H1 (cell line): ENCODE results near the gene WDR6. TPM values are rescaled to one million over a fixed set of nuclear protein-coding genes. Genes with fewer than 3 reads are reported as not detected.

Source experiments
- POLR2AphosphoS5 ChIP-seq: IDR thresholded peaks from 2 replicates; pipeline ENCODE4 v1.6.1; 2011; ENCODE audit warnings: low read depth, low read length
- SP1 ChIP-seq: IDR thresholded peaks from 2 replicates; pipeline ENCODE4 v1.6.1; 2011; ENCODE audit warnings: low read depth, low read length
- SUZ12 ChIP-seq: fragments of 200-600 bp; sonication (generic); IDR thresholded peaks from 2 replicates; pipeline ENCODE4 v1.6.1; 2012; ENCODE audit warnings: mild to moderate bottlenecking, inconsistent platforms, low read length, moderate library complexity, mixed read lengths
- polyA plus RNA-seq, 7 experiments: library from polyadenylated mRNA; depleted of rRNA in 3 of 7; stranded (reverse) in 5 of 7; unstranded in 2 of 7; fragments of >200 nt in 5 of 7; fragments of 200-250 nt in 2 of 7; gene quantifications; 1 replicate in 5 of 7; 2 replicates in 1 of 7; 4 replicates in 1 of 7; pipeline versions ENCODE4 v1.2.1 to v1.2.3, GENCODE V29; 2011 to 2013; ENCODE audit warnings: missing spikeins in 2 of 7, mixed read lengths in 2 of 7
- total RNA-seq: library from RNA; stranded (reverse); fragmentation: NEBNext Ultra II Directional; extraction: Animal tissue kit (Norgen Biotek cat#: 25700); gene quantifications from 2 replicates; pipeline ENCODE4 v1.2.1, GENCODE V29; 2021
- TF ChIP-seq, protein P1 (sequence below): fragments of 300-600 bp; sonication (generic); IDR thresholded peaks from 2 replicates; pipeline ENCODE4 v1.7.1; 2012; ENCODE audit warnings: low read length, moderate library complexity, mild to moderate bottlenecking, inconsistent platforms; ENCODE audit not compliant: insufficient replicate concordance
- TF ChIP-seq, protein P2 (sequence below): IDR thresholded peaks from 2 replicates; pipeline ENCODE4 v1.6.1; 2012; ENCODE audit warnings: inconsistent platforms
- TF ChIP-seq, protein P3 (sequence below): IDR thresholded peaks from 2 replicates; pipeline ENCODE4 v1.6.1; 2011; ENCODE audit warnings: low read length, improper control_type of control experiment
- TF ChIP-seq, protein P4 (sequence below): IDR thresholded peaks from 2 replicates; pipeline ENCODE4 v1.6.1; 2012; ENCODE audit warnings: low read length, inconsistent platforms

The WDR6 gene
- total and polyA plus RNA-seq, 2 of the 8 experiments (the other 6 are each of a cell fraction or from before 2014, with no cell fraction given), result 180 to 257 TPM

DNA sequence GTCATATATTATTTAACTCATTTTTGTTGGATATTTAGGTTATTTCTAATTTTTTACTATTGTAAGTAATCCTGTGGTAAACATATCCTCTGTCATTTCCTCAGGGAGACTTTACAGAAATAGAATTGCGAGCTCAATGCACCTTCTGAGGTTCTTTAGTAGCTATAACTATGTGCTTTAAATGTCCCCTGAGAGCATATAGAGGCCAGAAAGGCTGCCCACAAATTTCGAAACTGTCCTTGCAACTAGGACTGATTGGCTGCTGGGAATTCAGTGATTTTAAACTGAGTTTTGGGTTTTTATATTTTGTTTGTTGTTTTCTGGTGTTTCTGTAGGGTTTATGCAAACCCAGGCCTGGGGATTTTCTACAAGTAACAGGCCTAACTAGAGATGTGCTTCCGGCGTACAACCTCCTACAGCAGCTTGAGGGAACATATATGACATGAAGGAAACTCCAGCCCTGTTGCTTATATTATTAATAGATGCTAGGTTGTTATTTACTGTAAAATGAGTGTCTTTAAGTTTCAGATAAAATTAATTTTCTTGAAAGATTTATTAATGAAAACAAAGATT, 46.3 kb upstream of the WDR6 start (continued):
- TF ChIP-seq, protein P1, sequence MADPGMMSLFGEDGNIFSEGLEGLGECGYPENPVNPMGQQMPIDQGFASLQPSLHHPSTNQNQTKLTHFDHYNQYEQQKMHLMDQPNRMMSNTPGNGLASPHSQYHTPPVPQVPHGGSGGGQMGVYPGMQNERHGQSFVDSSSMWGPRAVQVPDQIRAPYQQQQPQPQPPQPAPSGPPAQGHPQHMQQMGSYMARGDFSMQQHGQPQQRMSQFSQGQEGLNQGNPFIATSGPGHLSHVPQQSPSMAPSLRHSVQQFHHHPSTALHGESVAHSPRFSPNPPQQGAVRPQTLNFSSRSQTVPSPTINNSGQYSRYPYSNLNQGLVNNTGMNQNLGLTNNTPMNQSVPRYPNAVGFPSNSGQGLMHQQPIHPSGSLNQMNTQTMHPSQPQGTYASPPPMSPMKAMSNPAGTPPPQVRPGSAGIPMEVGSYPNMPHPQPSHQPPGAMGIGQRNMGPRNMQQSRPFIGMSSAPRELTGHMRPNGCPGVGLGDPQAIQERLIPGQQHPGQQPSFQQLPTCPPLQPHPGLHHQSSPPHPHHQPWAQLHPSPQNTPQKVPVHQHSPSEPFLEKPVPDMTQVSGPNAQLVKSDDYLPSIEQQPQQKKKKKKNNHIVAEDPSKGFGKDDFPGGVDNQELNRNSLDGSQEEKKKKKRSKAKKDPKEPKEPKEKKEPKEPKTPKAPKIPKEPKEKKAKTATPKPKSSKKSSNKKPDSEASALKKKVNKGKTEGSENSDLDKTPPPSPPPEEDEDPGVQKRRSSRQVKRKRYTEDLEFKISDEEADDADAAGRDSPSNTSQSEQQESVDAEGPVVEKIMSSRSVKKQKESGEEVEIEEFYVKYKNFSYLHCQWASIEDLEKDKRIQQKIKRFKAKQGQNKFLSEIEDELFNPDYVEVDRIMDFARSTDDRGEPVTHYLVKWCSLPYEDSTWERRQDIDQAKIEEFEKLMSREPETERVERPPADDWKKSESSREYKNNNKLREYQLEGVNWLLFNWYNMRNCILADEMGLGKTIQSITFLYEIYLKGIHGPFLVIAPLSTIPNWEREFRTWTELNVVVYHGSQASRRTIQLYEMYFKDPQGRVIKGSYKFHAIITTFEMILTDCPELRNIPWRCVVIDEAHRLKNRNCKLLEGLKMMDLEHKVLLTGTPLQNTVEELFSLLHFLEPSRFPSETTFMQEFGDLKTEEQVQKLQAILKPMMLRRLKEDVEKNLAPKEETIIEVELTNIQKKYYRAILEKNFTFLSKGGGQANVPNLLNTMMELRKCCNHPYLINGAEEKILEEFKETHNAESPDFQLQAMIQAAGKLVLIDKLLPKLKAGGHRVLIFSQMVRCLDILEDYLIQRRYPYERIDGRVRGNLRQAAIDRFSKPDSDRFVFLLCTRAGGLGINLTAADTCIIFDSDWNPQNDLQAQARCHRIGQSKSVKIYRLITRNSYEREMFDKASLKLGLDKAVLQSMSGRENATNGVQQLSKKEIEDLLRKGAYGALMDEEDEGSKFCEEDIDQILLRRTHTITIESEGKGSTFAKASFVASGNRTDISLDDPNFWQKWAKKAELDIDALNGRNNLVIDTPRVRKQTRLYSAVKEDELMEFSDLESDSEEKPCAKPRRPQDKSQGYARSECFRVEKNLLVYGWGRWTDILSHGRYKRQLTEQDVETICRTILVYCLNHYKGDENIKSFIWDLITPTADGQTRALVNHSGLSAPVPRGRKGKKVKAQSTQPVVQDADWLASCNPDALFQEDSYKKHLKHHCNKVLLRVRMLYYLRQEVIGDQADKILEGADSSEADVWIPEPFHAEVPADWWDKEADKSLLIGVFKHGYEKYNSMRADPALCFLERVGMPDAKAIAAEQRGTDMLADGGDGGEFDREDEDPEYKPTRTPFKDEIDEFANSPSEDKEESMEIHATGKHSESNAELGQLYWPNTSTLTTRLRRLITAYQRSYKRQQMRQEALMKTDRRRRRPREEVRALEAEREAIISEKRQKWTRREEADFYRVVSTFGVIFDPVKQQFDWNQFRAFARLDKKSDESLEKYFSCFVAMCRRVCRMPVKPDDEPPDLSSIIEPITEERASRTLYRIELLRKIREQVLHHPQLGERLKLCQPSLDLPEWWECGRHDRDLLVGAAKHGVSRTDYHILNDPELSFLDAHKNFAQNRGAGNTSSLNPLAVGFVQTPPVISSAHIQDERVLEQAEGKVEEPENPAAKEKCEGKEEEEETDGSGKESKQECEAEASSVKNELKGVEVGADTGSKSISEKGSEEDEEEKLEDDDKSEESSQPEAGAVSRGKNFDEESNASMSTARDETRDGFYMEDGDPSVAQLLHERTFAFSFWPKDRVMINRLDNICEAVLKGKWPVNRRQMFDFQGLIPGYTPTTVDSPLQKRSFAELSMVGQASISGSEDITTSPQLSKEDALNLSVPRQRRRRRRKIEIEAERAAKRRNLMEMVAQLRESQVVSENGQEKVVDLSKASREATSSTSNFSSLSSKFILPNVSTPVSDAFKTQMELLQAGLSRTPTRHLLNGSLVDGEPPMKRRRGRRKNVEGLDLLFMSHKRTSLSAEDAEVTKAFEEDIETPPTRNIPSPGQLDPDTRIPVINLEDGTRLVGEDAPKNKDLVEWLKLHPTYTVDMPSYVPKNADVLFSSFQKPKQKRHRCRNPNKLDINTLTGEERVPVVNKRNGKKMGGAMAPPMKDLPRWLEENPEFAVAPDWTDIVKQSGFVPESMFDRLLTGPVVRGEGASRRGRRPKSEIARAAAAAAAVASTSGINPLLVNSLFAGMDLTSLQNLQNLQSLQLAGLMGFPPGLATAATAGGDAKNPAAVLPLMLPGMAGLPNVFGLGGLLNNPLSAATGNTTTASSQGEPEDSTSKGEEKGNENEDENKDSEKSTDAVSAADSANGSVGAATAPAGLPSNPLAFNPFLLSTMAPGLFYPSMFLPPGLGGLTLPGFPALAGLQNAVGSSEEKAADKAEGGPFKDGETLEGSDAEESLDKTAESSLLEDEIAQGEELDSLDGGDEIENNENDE, result no peak
- TF ChIP-seq, protein P2, sequence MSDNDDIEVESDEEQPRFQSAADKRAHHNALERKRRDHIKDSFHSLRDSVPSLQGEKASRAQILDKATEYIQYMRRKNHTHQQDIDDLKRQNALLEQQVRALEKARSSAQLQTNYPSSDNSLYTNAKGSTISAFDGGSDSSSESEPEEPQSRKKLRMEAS, result no peak
- TF ChIP-seq, protein P3, sequence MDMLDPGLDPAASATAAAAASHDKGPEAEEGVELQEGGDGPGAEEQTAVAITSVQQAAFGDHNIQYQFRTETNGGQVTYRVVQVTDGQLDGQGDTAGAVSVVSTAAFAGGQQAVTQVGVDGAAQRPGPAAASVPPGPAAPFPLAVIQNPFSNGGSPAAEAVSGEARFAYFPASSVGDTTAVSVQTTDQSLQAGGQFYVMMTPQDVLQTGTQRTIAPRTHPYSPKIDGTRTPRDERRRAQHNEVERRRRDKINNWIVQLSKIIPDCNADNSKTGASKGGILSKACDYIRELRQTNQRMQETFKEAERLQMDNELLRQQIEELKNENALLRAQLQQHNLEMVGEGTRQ, result no peak
- TF ChIP-seq POLR2AphosphoS5 (no peak), SP1 (no peak), SUZ12 (no peak)
- TF ChIP-seq, protein P4, sequence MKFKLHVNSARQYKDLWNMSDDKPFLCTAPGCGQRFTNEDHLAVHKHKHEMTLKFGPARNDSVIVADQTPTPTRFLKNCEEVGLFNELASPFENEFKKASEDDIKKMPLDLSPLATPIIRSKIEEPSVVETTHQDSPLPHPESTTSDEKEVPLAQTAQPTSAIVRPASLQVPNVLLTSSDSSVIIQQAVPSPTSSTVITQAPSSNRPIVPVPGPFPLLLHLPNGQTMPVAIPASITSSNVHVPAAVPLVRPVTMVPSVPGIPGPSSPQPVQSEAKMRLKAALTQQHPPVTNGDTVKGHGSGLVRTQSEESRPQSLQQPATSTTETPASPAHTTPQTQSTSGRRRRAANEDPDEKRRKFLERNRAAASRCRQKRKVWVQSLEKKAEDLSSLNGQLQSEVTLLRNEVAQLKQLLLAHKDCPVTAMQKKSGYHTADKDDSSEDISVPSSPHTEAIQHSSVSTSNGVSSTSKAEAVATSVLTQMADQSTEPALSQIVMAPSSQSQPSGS, result no peak
